MM.1S (cell line): ENCODE measurements around the gene OR2A2.

Source experiments
- DNase-seq: peaks from one replicate; pipeline ENCODE4 v3.0.0-alpha.2; 2015
- H2AFZ ChIP-seq: fragments of 300-600 bp; sonication (generic); 2 replicates; pipeline ENCODE4 v1.6.0; 2016; ENCODE audit warnings: antibody characterized with exemption, low read length
- H3F3A ChIP-seq: fragments of 300-600 bp; sonication (generic); 2 replicates; pipeline ENCODE4 v1.6.1; 2016; ENCODE audit warnings: mild to moderate bottlenecking, antibody characterized with exemption, low read length, moderate library complexity, mixed read lengths; ENCODE audit not compliant: insufficient read depth
- H3K27ac ChIP-seq: fragments of 300-600 bp; sonication (generic); 2 replicates; pipeline ENCODE4 v1.5.1; 2016; ENCODE audit warnings: mild to moderate bottlenecking, low read length
- H3K27me3 ChIP-seq: fragments of 300-600 bp; sonication (generic); replicated peaks from 2 replicates; pipeline ENCODE4 v1.6.0; 2016; ENCODE audit warnings: low read length; ENCODE audit not compliant: insufficient read depth
- H3K36me3 ChIP-seq: fragments of 300-600 bp; sonication (generic); replicated peaks from 2 replicates; pipeline ENCODE4 v1.6.1; 2016; ENCODE audit warnings: mild to moderate bottlenecking, low read length, mixed read lengths; ENCODE audit not compliant: insufficient read depth
- H3K4me1 ChIP-seq: fragments of 300-600 bp; sonication (generic); 2 replicates; pipeline ENCODE4 v1.6.1; 2016; ENCODE audit warnings: low read length, mixed read lengths
- H3K4me2 ChIP-seq: fragments of 300-600 bp; sonication (generic); 2 replicates; pipeline ENCODE4 v1.6.0; 2016; ENCODE audit warnings: low read depth, low read length
- H3K4me3 ChIP-seq: fragments of 300-600 bp; sonication (generic); 2 replicates; pipeline ENCODE4 v1.5.1; 2016; ENCODE audit warnings: low read length, mixed read lengths
- H3K79me2 ChIP-seq: fragments of 300-600 bp; sonication (generic); 2 replicates; pipeline ENCODE4 v1.6.1; 2016; ENCODE audit warnings: mixed run types, low read length, mixed read lengths
- H3K9ac ChIP-seq: fragments of 300-600 bp; sonication (generic); 2 replicates; pipeline ENCODE4 v1.6.1; 2016; ENCODE audit warnings: low read length, mixed read lengths
- H3K9me2 ChIP-seq: fragments of 300-600 bp; sonication (generic); replicated peaks from 2 replicates; pipeline ENCODE4 v1.6.1; 2016; ENCODE audit warnings: mild to moderate bottlenecking, low read length, mixed read lengths; ENCODE audit not compliant: insufficient read depth
- H3K9me3 ChIP-seq: fragments of 300-600 bp; sonication (generic); replicated peaks from 2 replicates; pipeline ENCODE4 v1.6.1; 2016; ENCODE audit warnings: mild to moderate bottlenecking, low read length, mixed read lengths; ENCODE audit not compliant: insufficient read depth
- H4K20me1 ChIP-seq: fragments of 300-600 bp; sonication (generic); 2 replicates; pipeline ENCODE4 v1.6.1; 2016; ENCODE audit warnings: mild to moderate bottlenecking, low read length, moderate library complexity, mixed read lengths; ENCODE audit not compliant: insufficient read depth
- EZH2 ChIP-seq: fragments of 300-600 bp; sonication (generic); optimal IDR thresholded peaks from 2 replicates; pipeline ENCODE3; 2017; ENCODE audit warnings: low read depth, mild to moderate bottlenecking, antibody characterized with exemption, low read length, mixed read lengths
- EZH2phosphoT487 ChIP-seq: fragments of 300-600 bp; sonication (generic); IDR thresholded peaks from 2 replicates; pipeline ENCODE4 v1.6.1; 2018; ENCODE audit warnings: antibody characterized with exemption, low read length
- TF ChIP-seq, protein P1 (sequence below): fragments of 300-600 bp; sonication (generic); IDR thresholded peaks from 2 replicates; pipeline ENCODE4 v1.5.1; 2016; ENCODE audit warnings: antibody characterized with exemption, low read length, mixed read lengths

The OR2A2 gene

DNA sequence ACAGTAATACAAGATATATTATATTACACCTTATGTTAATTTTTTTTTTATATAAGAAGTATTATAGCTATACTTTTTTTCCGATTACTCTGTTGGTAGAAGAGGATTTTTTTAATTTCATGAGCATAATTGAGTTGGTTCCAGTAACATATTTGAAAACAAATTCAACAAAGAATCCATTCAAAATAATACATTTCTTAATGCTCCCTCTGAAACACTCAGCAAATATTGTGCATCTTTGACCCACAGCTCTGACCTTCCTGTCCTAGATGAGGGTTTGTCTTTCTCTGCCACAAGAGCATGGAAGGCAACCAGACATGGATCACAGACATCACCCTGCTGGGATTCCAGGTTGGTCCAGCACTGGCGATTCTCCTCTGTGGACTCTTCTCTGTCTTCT is at the start of gene OR2A2:
OR2A2 (plus strand) TSS at position 301 of the 400 bp plus-strand sequence; CDS start at position 301, 0 bp downstream.
- Histone ChIP-seq H3K4me1 (no peaks in the 10 kb centered on the region), H4K20me1 (no peaks in the 10 kb centered on the region), H3K36me3 (no peaks in the 10 kb centered on the region), H3K27me3 (no peaks in the 10 kb centered on the region), H3F3A (no peaks in the 10 kb centered on the region), H3K9me2 (0 out of 2 replicates have a peak, but pooled peaks cover 3% of the 10 kb centered on the region), H3K27ac (no peak within 1 kb of the TSS), H3K4me3 (no peak within 1 kb of the TSS), H3K79me2 (no peaks in the 10 kb centered on the region), H2AFZ (no peak within 1 kb of the TSS), H3K4me2 (no peak within 1 kb of the TSS), H3K9me3 (no peaks in the 10 kb centered on the region), H3K9ac (no peak within 1 kb of the TSS)
- DNase-seq, result no peak
- TF ChIP-seq EZH2 (no peak), EZH2phosphoT487 (no peak)
- TF ChIP-seq, protein P1, sequence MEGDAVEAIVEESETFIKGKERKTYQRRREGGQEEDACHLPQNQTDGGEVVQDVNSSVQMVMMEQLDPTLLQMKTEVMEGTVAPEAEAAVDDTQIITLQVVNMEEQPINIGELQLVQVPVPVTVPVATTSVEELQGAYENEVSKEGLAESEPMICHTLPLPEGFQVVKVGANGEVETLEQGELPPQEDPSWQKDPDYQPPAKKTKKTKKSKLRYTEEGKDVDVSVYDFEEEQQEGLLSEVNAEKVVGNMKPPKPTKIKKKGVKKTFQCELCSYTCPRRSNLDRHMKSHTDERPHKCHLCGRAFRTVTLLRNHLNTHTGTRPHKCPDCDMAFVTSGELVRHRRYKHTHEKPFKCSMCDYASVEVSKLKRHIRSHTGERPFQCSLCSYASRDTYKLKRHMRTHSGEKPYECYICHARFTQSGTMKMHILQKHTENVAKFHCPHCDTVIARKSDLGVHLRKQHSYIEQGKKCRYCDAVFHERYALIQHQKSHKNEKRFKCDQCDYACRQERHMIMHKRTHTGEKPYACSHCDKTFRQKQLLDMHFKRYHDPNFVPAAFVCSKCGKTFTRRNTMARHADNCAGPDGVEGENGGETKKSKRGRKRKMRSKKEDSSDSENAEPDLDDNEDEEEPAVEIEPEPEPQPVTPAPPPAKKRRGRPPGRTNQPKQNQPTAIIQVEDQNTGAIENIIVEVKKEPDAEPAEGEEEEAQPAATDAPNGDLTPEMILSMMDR, result no peak

DNA sequence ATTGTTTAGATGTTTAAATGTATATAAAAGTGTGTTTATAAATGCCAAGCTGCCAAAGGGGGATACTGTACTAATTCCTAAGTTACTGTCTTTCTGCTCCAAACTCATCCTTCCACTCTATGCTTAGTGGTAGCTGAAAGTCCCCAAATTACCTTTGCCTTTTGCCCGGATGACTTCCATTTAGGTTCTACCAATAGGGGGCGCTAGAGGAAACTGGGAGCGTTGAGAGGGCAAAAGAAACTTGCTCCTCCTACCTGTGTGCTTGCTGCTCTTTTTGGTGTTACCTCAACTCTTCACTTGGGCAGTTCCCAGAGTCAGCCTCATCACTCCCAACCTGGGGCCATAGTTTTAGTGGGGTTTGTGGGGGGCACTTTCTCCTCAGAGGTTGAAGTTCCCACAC is 45.7 kb upstream of the OR2A2 start:
- H3K27me3 ChIP-seq, result no peaks in the 10 kb centered on the region
- no peak overlapping the region for H3K27ac ChIP-seq
- H3F3A ChIP-seq, result no peaks in the 10 kb centered on the region
- H2AFZ ChIP-seq, result no peak overlapping the region
- no peak for DNase-seq
- no peaks in the 10 kb centered on the region for H3K4me1 ChIP-seq
- no peaks in the 10 kb centered on the region for H3K9me2 ChIP-seq
- TF ChIP-seq EZH2, result no peak
- TF ChIP-seq, protein P1, result peak; percentile 51
- no peaks in the 10 kb centered on the region for H3K79me2 ChIP-seq
- H4K20me1 ChIP-seq, result no peaks in the 10 kb centered on the region
- H3K9ac ChIP-seq, result no peak overlapping the region
- H3K9me3 ChIP-seq, result no peaks in the 10 kb centered on the region
- H3K4me2 ChIP-seq, result no peak overlapping the region
- H3K4me3 ChIP-seq, result no peak overlapping the region
- H3K36me3 ChIP-seq, result no peaks in the 10 kb centered on the region

- Histone ChIP-seq H3K9ac (no peak within 1 kb of the TSS), H3K4me3 (no peak within 1 kb of the TSS), H3K27ac (no peak within 1 kb of the TSS), H3K4me2 (no peak within 1 kb of the TSS), H3F3A (no peaks in the 10 kb centered on the region), H3K9me3 (no peaks in the 10 kb centered on the region), H3K79me2 (no peaks in the 10 kb centered on the region), H3K4me1 (no peaks in the 10 kb centered on the region), H3K9me2 (no peaks in the 10 kb centered on the region), H3K27me3 (no peaks in the 10 kb centered on the region), H3K36me3 (no peaks in the 10 kb centered on the region), H2AFZ (no peak within 1 kb of the TSS), H4K20me1 (no peaks in the 10 kb centered on the region)
- DNase-seq, result no peak
- TF ChIP-seq EZH2phosphoT487, result no peak
- TF ChIP-seq EZH2, result no peak
- TF ChIP-seq, protein P1, result no peak
Observed at GRCh38 chr7:144069511-144069910, 39.9 kb upstream of the OR2A2 start, which contains the start of gene OR2A25. TSS of gene OR2A25 (plus strand) at chr7:144069811. CDS start at chr7:144074220, 4,409 bp downstream.
